ENCODE data around the gene PLA2G2D.

DNA sequence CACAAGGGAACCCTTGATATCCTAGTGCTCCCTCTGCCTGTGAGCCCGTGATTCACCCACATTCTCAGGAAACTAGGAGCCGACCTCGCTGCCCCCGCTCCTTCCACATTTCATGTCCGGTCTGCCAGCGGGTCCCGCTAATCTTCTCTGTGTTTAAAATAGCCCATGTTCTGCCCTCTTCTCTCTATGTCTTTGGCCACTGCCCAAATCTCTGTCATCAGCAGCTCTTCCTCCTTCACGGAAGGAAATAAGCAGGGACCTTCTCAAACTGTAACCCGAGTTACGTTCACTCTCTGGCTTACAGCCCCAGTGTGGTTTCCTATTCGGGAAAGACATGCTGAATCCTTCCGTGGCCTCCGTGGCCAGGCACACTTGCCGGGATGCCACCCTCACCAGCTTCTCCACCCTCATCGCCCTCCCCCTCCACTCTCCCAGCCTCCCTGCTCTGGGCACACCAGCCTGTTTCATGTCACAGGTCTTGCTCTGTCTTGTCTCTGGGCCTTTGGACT lies 45.4 kb upstream of the PLA2G2D start:
- TF ChIP-seq, protein P1, sequence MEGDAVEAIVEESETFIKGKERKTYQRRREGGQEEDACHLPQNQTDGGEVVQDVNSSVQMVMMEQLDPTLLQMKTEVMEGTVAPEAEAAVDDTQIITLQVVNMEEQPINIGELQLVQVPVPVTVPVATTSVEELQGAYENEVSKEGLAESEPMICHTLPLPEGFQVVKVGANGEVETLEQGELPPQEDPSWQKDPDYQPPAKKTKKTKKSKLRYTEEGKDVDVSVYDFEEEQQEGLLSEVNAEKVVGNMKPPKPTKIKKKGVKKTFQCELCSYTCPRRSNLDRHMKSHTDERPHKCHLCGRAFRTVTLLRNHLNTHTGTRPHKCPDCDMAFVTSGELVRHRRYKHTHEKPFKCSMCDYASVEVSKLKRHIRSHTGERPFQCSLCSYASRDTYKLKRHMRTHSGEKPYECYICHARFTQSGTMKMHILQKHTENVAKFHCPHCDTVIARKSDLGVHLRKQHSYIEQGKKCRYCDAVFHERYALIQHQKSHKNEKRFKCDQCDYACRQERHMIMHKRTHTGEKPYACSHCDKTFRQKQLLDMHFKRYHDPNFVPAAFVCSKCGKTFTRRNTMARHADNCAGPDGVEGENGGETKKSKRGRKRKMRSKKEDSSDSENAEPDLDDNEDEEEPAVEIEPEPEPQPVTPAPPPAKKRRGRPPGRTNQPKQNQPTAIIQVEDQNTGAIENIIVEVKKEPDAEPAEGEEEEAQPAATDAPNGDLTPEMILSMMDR (IDR thresholded peaks at IDR 0.05): no peak
- no peak for TF ChIP-seq EP300 (IDR thresholded peaks at IDR 0.05)

All from esophagus muscularis mucosa (tissue), 3 donors.